HTERT RPE-1 (cell line): ENCODE data around the gene ADGRB2.

Experiments used
- in situ Hi-C: fragments of 300-500 bp; cut with MboI; formaldehyde crosslinking; loops from 4 replicates; pipeline ENCODE4 v1.14.3; 2020; ENCODE audit warnings: low sequenced_read_pairs

The ADGRB2 gene

GRCh38 chr1:31687601-31688000 is 76.5 kb downstream of the ADGRB2 start:
- in situ Hi-C loops = no loop called here

DNA sequence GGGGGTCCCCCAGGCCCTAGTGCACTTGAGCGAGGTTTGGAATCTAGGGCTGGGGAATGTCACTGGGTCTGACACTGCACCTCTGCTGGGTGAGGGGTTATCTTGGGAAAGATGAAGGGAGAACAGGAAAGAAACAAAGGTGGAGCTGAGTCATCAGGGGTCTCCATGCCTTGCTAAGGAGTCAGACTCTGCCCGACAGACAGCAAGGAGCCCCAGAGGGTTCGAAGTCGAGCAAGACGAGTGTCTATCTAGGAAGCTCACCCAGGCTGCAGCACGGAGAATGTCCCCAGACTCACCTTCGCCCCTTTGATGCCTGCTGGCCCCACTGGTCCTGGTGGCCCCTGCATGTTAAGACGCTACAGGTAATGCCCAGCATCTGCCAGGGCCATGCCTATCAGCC is 78.3 kb downstream of the ADGRB2 start:
- in situ Hi-C loops = no loop called here

DNA sequence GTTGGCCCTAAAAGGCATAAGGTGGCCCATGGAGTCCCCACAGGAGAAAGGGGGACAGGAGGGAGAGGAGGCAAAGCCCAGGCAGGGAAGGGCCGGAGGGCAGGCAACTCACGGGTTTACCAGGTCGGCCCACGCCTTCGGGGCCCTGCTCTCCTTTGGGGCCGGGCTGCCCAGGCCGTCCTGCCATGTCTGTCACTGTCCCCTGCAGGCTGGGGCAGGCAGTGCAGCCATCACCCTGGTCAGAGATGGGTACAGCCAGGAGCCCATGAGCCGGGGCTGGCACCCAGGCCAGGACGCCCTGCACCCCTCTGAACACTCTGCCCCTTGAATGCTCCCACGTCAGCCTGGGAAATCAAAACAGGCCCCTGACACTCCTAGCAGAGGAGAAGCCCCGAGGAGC is 80.1 kb downstream of the ADGRB2 start:
- in situ Hi-C loops = no loop called here

- in situ Hi-C loops = no loop called here
These were observed 82.7 kb downstream of the ADGRB2 start for GRCh38 chr1:31681415-31681814.

DNA sequence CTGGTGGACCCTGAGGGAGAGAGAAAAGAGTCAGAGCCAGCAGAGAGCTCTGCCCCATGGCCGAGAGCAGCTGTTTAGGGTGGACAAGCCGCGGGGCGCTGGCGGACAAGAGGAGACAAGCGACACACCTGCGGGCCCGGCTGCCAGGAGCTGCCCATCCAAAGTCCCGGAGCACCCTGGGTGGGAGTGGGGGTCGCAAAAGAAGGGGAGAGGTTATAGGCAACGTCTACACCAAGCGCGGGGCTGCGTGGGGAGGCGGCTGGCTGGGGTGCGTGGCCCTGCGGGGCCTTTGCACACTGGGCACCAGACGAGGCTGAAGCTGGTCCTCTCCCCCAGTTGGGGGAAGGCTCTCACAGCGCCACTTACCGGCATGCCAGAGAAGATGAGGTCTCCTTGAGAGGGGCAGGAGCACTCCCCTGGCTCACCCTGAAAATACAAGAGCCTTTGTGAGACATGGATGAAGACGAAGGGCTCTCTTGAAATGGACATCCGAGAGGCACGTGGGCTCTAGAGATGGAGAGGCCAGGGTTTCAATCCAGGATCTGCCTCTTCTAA is 84.4 kb downstream of the ADGRB2 start:
- in situ Hi-C loops = no loop called here

- in situ Hi-C loops = no loop called here
These were observed 85.0 kb downstream of the ADGRB2 start for GRCh38 chr1:31679091-31679490.

DNA sequence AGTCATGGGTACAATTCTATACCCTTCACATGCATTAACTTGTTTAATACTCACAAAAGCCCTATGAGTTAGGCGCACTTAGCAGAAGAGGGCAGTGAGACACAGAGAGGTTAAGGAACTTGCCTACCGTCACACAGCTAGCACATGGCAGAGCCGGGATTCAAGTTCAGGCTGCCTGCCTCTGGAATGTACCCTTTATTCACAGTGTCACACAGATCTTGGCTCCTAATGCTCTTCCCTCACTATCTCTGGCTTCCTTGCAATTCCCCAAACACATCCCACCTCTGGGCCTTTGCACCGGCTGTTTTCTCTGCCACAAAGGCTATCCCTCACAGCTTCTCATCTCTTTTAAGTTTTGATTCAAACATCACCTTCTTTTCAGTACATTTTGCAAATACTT is 85.5 kb downstream of the ADGRB2 start:
- in situ Hi-C loops = no loop called here

DNA sequence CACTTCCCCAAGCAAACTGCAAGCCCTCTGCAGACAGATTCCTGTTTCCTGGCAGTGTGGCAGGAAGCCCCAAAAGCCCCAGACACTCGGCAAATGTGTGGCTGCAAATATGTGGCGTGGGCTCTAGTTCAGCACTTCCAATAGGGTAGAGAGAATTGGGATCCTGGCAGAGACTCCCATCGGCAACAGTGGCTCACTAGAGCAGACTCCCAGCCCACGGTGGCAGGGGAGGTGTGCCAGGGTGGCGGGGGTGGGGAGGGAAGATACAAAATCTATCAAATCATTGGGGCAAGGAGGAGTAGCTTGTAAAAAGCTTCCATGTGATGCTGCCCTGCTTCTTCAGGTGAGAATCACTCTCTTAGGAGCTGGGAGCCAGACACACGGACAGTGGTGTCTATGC is 86.2 kb downstream of the ADGRB2 start:
- in situ Hi-C loops = no loop called here

- in situ Hi-C loops = no loop called here
These were observed 86.7 kb downstream of the ADGRB2 start for GRCh38 chr1:31677401-31677800.
